H9 (cell line): Measurements from ENCODE around the gene KCNQ2. TPM values are rescaled to one million over a fixed set of nuclear protein-coding genes. Genes with fewer than 3 reads are reported as not detected.

ENCODE experiments used
- DNase-seq: peaks from one replicate; pipeline ENCODE4 v3.0.0-alpha.2; 2017
- H2AFZ ChIP-seq: one replicate; pipeline ENCODE4 v1.6.1; 2013; ENCODE audit warnings: mild to moderate bottlenecking, low read length, control low read depth, moderate library complexity
- H2AK5ac ChIP-seq: 2 replicates; pipeline ENCODE4 v1.6.1; 2013; ENCODE audit warnings: low read length, control low read depth, mixed read lengths; ENCODE audit not compliant: insufficient read length
- H2BK120ac ChIP-seq: one replicate; pipeline ENCODE4 v1.6.1; 2013; ENCODE audit warnings: low read depth, mild to moderate bottlenecking, low read length, control low read depth, inconsistent platforms; ENCODE audit not compliant: poor library complexity, severe bottlenecking
- H2BK12ac ChIP-seq: 2 replicates; pipeline ENCODE4 v1.6.1; 2013; ENCODE audit warnings: low read length, control low read depth, mixed read lengths, low read depth; ENCODE audit not compliant: insufficient read length
- H2BK15ac ChIP-seq: 2 replicates; pipeline ENCODE4 v1.6.1; 2013; ENCODE audit warnings: low read depth, low read length, control low read depth
- H2BK20ac ChIP-seq: one replicate; pipeline ENCODE4 v1.6.1; 2013; ENCODE audit warnings: low read depth, mild to moderate bottlenecking, low read length, control low read depth, inconsistent platforms; ENCODE audit not compliant: poor library complexity, severe bottlenecking
- H2BK5ac ChIP-seq: 2 replicates; pipeline ENCODE4 v1.6.1; 2013; ENCODE audit warnings: low read length, control low read depth, mixed read lengths; ENCODE audit not compliant: insufficient read length
- H3K14ac ChIP-seq: 2 replicates; pipeline ENCODE4 v1.6.1; 2013; ENCODE audit warnings: low read length, control low read depth; ENCODE audit not compliant: insufficient read depth
- H3K18ac ChIP-seq: 2 replicates; pipeline ENCODE4 v1.6.1; 2013; ENCODE audit warnings: low read depth, mild to moderate bottlenecking, mixed read lengths, low read length, control low read depth; ENCODE audit not compliant: insufficient read length
- H3K23ac ChIP-seq: 2 replicates; pipeline ENCODE4 v1.6.1; 2013; ENCODE audit warnings: low read length, control low read depth, mixed read lengths, low read depth; ENCODE audit not compliant: insufficient read length
- H3K23me2 ChIP-seq: 2 replicates; pipeline ENCODE4 v1.6.1; 2013; ENCODE audit warnings: low read depth, mild to moderate bottlenecking, mixed read lengths, low read length, control low read depth; ENCODE audit not compliant: insufficient read length, poor library complexity, severe bottlenecking
- H3K27ac ChIP-seq: 2 replicates; pipeline ENCODE4 v1.5.1; 2013; ENCODE audit warnings: low read length, control low read depth, mixed read lengths, low read depth; ENCODE audit not compliant: insufficient read length
- H3K27me3 ChIP-seq: 2 replicates; pipeline ENCODE4 v1.6.1; 2013; ENCODE audit warnings: low read length, control low read depth, inconsistent platforms; ENCODE audit not compliant: insufficient read depth
- H3K4ac ChIP-seq: 2 replicates; pipeline ENCODE4 v1.6.1; 2013; ENCODE audit warnings: low read depth, mild to moderate bottlenecking, control low read depth, inconsistent platforms, low read length, moderate library complexity
- H3K4me1 ChIP-seq: 2 replicates; pipeline ENCODE4 v1.6.1; 2013; ENCODE audit warnings: low read length, control low read depth, inconsistent platforms; ENCODE audit not compliant: insufficient read depth
- H3K4me2 ChIP-seq: 2 replicates; pipeline ENCODE4 v1.6.1; 2013; ENCODE audit warnings: low read length, control low read depth, mixed read lengths; ENCODE audit not compliant: insufficient read length, insufficient read depth
- H3K56ac ChIP-seq: 2 replicates; pipeline ENCODE4 v1.6.1; 2013; ENCODE audit warnings: low read depth, mild to moderate bottlenecking, mixed read lengths, low read length, control low read depth; ENCODE audit not compliant: insufficient read length
- H3K79me1 ChIP-seq: 2 replicates; pipeline ENCODE4 v1.6.1; 2013; ENCODE audit warnings: low read depth, mild to moderate bottlenecking, moderate library complexity, low read length, control low read depth, inconsistent platforms; ENCODE audit not compliant: insufficient read depth, poor library complexity, severe bottlenecking
- H3K79me2 ChIP-seq: 2 replicates; pipeline ENCODE4 v1.6.1; 2013; ENCODE audit warnings: low read length, control low read depth, inconsistent platforms; ENCODE audit not compliant: insufficient read depth
- H3K9ac ChIP-seq: 2 replicates; pipeline ENCODE4 v1.6.1; 2013; ENCODE audit warnings: low read length, control low read depth, mixed read lengths; ENCODE audit not compliant: insufficient read length; ENCODE audit errors: extremely low read depth
- H3K9me3 ChIP-seq: one replicate; pipeline ENCODE4 v1.6.1; 2013; ENCODE audit warnings: low read depth, low read length, inconsistent platforms; ENCODE audit not compliant: control insufficient read depth
- H3T11ph ChIP-seq: one replicate; pipeline ENCODE4 v1.6.1; 2013; ENCODE audit warnings: mild to moderate bottlenecking, low read length, control low read depth, inconsistent platforms
- H4K20me1 ChIP-seq: one replicate; pipeline ENCODE4 v1.6.1; 2013; ENCODE audit not compliant: control insufficient read depth, insufficient read length, insufficient read depth
- H4K5ac ChIP-seq: 2 replicates; pipeline ENCODE4 v1.6.1; 2013; ENCODE audit warnings: low read depth, mild to moderate bottlenecking, mixed read lengths, low read length, control low read depth; ENCODE audit not compliant: insufficient read length
- H4K8ac ChIP-seq: replicated peaks from 2 replicates; pipeline ENCODE4 v1.6.1; 2013; ENCODE audit warnings: low read length, control low read depth, mixed read lengths, low read depth; ENCODE audit not compliant: insufficient read length
- H4K91ac ChIP-seq: 2 replicates; pipeline ENCODE4 v1.6.1; 2013; ENCODE audit warnings: low read depth, mild to moderate bottlenecking, moderate library complexity, mixed read lengths, low read length, control low read depth; ENCODE audit not compliant: insufficient read length
- H3K27ac Mint-ChIP-seq, 3 experiments: 2 replicates in 2 of 3; 3 replicates in 1 of 3; pipeline ENCODE4 v1.8.0; 2020 to 2021; ENCODE audit warnings: mixed read lengths in 3 of 3, mild to moderate bottlenecking in 1 of 3, moderate library complexity in 1 of 3
- H3K27me3 Mint-ChIP-seq: 2 replicates; pipeline ENCODE4 v1.8.0; 2021; ENCODE audit warnings: low read depth, mild to moderate bottlenecking, moderate library complexity, mixed read lengths
- H3K36me3 Mint-ChIP-seq, 3 experiments: 2 replicates in 2 of 3; 3 replicates in 1 of 3; pipeline ENCODE4 v1.8.0; 2020 to 2021; ENCODE audit warnings: low read depth in 3 of 3, mixed read lengths in 3 of 3; ENCODE audit not compliant: insufficient read depth in 1 of 3
- H3K4me1 Mint-ChIP-seq, 2 experiments: 2 replicates each; pipeline ENCODE4 v1.8.0; 2020; ENCODE audit warnings: mixed read lengths in 2 of 2
- H3K4me3 Mint-ChIP-seq, 2 experiments: 2 replicates in 1 of 2; 3 replicates in 1 of 2; pipeline ENCODE4 v1.8.0; 2020 to 2021; ENCODE audit warnings: mild to moderate bottlenecking in 2 of 2, mixed read lengths in 2 of 2, moderate library complexity in 1 of 2
- H3K9me3 Mint-ChIP-seq, 2 experiments: 2 replicates in 1 of 2; 3 replicates in 1 of 2; pipeline ENCODE4 v1.8.0; 2020; ENCODE audit warnings: mild to moderate bottlenecking in 2 of 2, mixed read lengths in 2 of 2, moderate library complexity in 1 of 2
- CTCF ChIP-seq: fragments of 200-600 bp; sonication (generic); conservative IDR thresholded peaks from 3 replicates; pipeline ENCODE4 v1.8.0; 2021; ENCODE audit warnings: antibody characterized with exemption, mild to moderate bottlenecking
- WGBS: extraction: QIAGEN DNeasy Blood & Tissue Kit; methylation state at CpG from one replicate; pipeline ENCODE4 v1.1.7; 2013; ENCODE audit warnings: missing lambda C conversion rate, low lambda C conversion rate, mixed read lengths; ENCODE audit not compliant: insufficient read length; ENCODE audit errors: extremely low coverage; 5-methylcytosine and 5-hydroxymethylcytosine counted together
- total RNA-seq: library from RNA; stranded (reverse); gene quantifications from 2 replicates; pipeline ENCODE4 v1.2.1, GENCODE V29; 2021

The KCNQ2 gene
- total RNA-seq, 1 experiment from 2014 or later, result 69.2 TPM

DNA sequence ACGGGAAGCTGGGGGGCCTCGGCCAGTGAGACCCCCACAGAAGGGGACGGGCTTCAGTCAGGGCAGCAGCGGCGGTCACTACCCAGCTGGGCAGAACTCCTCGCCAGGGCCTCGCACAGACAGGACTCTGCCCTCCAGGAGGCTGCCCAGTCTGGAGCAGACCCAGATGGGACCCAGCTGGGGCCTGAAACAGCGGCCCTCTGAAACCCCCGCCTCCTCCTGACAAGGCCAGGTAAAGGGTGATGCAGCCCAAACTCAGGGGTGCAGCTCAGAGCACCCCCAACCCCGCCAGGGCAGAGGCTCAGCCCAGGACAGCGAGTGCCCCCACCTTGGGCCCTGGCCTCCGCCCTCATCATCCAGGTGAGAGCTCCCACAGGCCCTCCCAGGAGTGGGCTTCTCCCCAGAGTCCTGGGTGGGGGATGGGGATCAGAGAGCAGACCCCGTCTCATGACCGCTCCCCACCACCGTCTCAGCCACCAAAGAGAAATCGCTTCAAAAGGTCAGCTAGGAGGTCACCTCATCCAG is 24.2 kb upstream of the KCNQ2 start:
- Mint-ChIP-seq H3K36me3 (peaks cover 12 to 19% (median 12%) of the 10 kb centered on the region in 3 experiments; a peak in 6 of 7 replicates), H3K27me3 (peaks cover 46% of the 10 kb centered on the region), H3K4me3 (peak overlapping the region in 1 of 2 experiments; percentile 62; a peak in 1 of 5 replicates), H3K27ac (no peak overlapping the region), H3K9me3 (peaks cover 2 to 11% of the 10 kb centered on the region in 2 experiments; a peak in 3 of 5 replicates), H3K4me1 (peaks cover 4 to 10% of the 10 kb centered on the region in 2 experiments; a peak in 3 of 4 replicates)
- no peak overlapping the region for H2AK5ac ChIP-seq
- H3K4me1 ChIP-seq, result no peaks in the 10 kb centered on the region
- H3K14ac ChIP-seq, result no peak overlapping the region
- no peak overlapping the region for H3K18ac ChIP-seq
- H3T11ph ChIP-seq, result no peak overlapping the region
- peaks cover 4% of the 10 kb centered on the region; the same call in 1 of the 2 replicates for H3K27me3 ChIP-seq
- H2BK5ac ChIP-seq, result no peak overlapping the region
- peak overlapping the region; percentile 35 for H3K4me2 ChIP-seq
- no peak overlapping the region for H3K4ac ChIP-seq
- no peak for TF ChIP-seq CTCF
- H3K9me3 ChIP-seq, result no peaks in the 10 kb centered on the region
- DNase-seq, result peak; percentile 35
- no peak overlapping the region for H4K8ac ChIP-seq
- H3K79me2 ChIP-seq, result no peaks in the 10 kb centered on the region
- H2BK20ac ChIP-seq, result no peak overlapping the region
- no peak overlapping the region for H3K23ac ChIP-seq
- H3K79me1 ChIP-seq, result no peaks in the 10 kb centered on the region
- H2BK15ac ChIP-seq, result no peak overlapping the region
- H2BK120ac ChIP-seq, result no peak overlapping the region
- H3K23me2 ChIP-seq, result peaks cover 5% of the 10 kb centered on the region
- H3K27ac ChIP-seq, result no peak overlapping the region
- H4K20me1 ChIP-seq, result peaks cover 2% of the 10 kb centered on the region
- no peak overlapping the region for H2AFZ ChIP-seq
- H2BK12ac ChIP-seq, result no peak overlapping the region
- no peak overlapping the region for H4K5ac ChIP-seq
- no CpG with 5 or more reads among the region's 16 CpGs for WGBS
- no peak overlapping the region for H3K9ac ChIP-seq
- H4K91ac ChIP-seq, result no peak overlapping the region
- no peak overlapping the region for H3K56ac ChIP-seq
